K562 (cell line): ENCODE data around the gene EDARADD. TPM values are rescaled to one million over a fixed set of nuclear protein-coding genes. Genes with fewer than 3 reads are reported as not detected.

Experiments used
- ATAC-seq: fragments of 200-7000 bp; cut with Tn5 transposase; 3 replicates; pipeline ENCODE4 v1.9.1; 2020; ENCODE audit warnings: moderate library complexity
- BruUV-seq: library from RNA; stranded (reverse); fragments of 400-500 nt; replicated peaks from 2 replicates; lab custom pipeline; 2021; lab: Mats Ljungman, UMichigan
- CTCF ChIA-PET: fragments of 300-600 bp; formaldehyde crosslinking; extraction: SDS; loops from one replicate; lab custom pipeline; 2021; ENCODE audit warnings: low intra/inter-chr PET ratio; lab: Yijun Ruan, JAX
- POLR2A ChIA-PET: fragments of 300-600, 350-650 bp; sonication (Branson Sonifier 250); formaldehyde crosslinking; extraction: SDS; loops from one replicate; lab custom pipeline; 2021; ENCODE audit warnings: antibody characterized with exemption, inconsistent platforms; lab: Yijun Ruan, JAX
- DNase-seq, 4 experiments: peaks; one replicate each; pipeline versions ENCODE4 v3.0.0 to v3.0.0-alpha.2; 2011 to 2018; ENCODE audit warnings: low spot score in 3 of 4, mixed read lengths in 3 of 4; ENCODE audit errors: extremely low read depth in 1 of 4
- FAIRE-seq: peaks from 2 replicates; lab custom pipeline; 2011; peaks lifted over from hg19 to GRCh38; lab: Jason Lieb, UNC
- H2AFZ ChIP-seq: 2 replicates; pipeline ENCODE4 v1.6.0; 2011; ENCODE audit warnings: low read depth, low read length, control low read depth, inconsistent platforms
- H3K27ac ChIP-seq: fragments of 200-600 bp; 3 replicates; pipeline ENCODE4 v1.8.0; 2011; ENCODE audit warnings: low read depth, mild to moderate bottlenecking, control low read depth, inconsistent platforms, low read length, moderate library complexity, mixed read lengths; ENCODE audit errors: extremely low read depth
- H3K27me3 ChIP-seq, 2 experiments: fragments of 300-600 bp in 1 of 2; 2 replicates in 1 of 2; 3 replicates in 1 of 2; pipeline versions ENCODE4 v1.6.0 to v1.8.0; 2011; ENCODE audit warnings: inconsistent platforms in 2 of 2, low read length in 2 of 2, mild to moderate bottlenecking in 1 of 2, mixed read lengths in 1 of 2, moderate library complexity in 1 of 2; ENCODE audit not compliant: control insufficient read depth in 2 of 2, insufficient read depth in 2 of 2
- H3K36me3 ChIP-seq: fragments of 300-600 bp; 3 replicates; pipeline ENCODE4 v1.8.0; 2011; ENCODE audit warnings: mild to moderate bottlenecking, low read length, inconsistent platforms; ENCODE audit not compliant: control insufficient read depth, insufficient read depth
- H3K4me1 ChIP-seq, 2 experiments: fragments of 200-600 bp in 1 of 2; replicated peaks in 1 of 2; 2 replicates in 1 of 2; 3 replicates in 1 of 2; pipeline versions ENCODE4 v1.5.1 to v1.8.0; 2011; ENCODE audit warnings: inconsistent platforms in 2 of 2, low read length in 2 of 2, mild to moderate bottlenecking in 1 of 2, mixed read lengths in 1 of 2, moderate library complexity in 1 of 2; ENCODE audit not compliant: control insufficient read depth in 2 of 2, insufficient read depth in 2 of 2
- H3K4me2 ChIP-seq: 2 replicates; pipeline ENCODE4 v1.6.1; 2011; ENCODE audit warnings: low read length, control low read depth, inconsistent platforms, mixed read lengths; ENCODE audit not compliant: insufficient read depth
- H3K4me3 ChIP-seq: fragments of 200-600 bp; sonication (generic), shearing (Covaris generic); 2 replicates; pipeline ENCODE4 v1.5.1; 2016; ENCODE audit warnings: control low read depth, inconsistent platforms
- H3K79me2 ChIP-seq: fragments of 200-600 bp; 3 replicates; pipeline ENCODE4 v1.8.0; 2011; ENCODE audit warnings: low read length, inconsistent platforms; ENCODE audit not compliant: control insufficient read depth, insufficient read depth
- H3K9ac ChIP-seq, 2 experiments: 2 replicates each; pipeline versions ENCODE4 v1.6.0 to v1.6.1; 2011; ENCODE audit warnings: low read depth in 2 of 2, low read length in 2 of 2, control low read depth in 1 of 2, inconsistent platforms in 1 of 2, mild to moderate bottlenecking in 1 of 2, mixed read lengths in 1 of 2; ENCODE audit not compliant: insufficient read depth in 1 of 2
- H3K9me1 ChIP-seq: one replicate; pipeline ENCODE4 v1.6.0; 2011; ENCODE audit warnings: inconsistent platforms, mild to moderate bottlenecking, low read length, moderate library complexity; ENCODE audit not compliant: control insufficient read depth, insufficient read depth
- H3K9me3 ChIP-seq: replicated peaks from 2 replicates; pipeline ENCODE4 v1.5.1; 2011; ENCODE audit warnings: low read depth, low read length, inconsistent platforms; ENCODE audit not compliant: control insufficient read depth, insufficient read depth
- H4K20me1 ChIP-seq: replicated peaks from 2 replicates; pipeline ENCODE4 v1.6.1; 2011; ENCODE audit warnings: low read length, inconsistent platforms, mixed read lengths; ENCODE audit not compliant: control insufficient read depth, insufficient read depth
- KDM1A ChIP-seq, 2 experiments: fragments of 450-650 bp; IDR thresholded peaks; 2 replicates each; pipeline ENCODE4 v1.6.1; 2016; ENCODE audit warnings: mild to moderate bottlenecking in 2 of 2
- KDM4B ChIP-seq, 2 experiments: fragments of 450-650 bp in 1 of 2; sonication (generic) in 1 of 2; IDR thresholded peaks; 2 replicates each; pipeline ENCODE4 v1.6.1; 2016 to 2017; ENCODE audit warnings: borderline replicate concordance in 2 of 2, antibody characterized with exemption in 1 of 2, low read depth in 1 of 2, mild to moderate bottlenecking in 1 of 2
- POLR2H ChIP-seq: IDR thresholded peaks from 2 replicates; pipeline ENCODE4 v1.6.1; 2016; ENCODE audit warnings: missing genetic modification characterization, low read depth, mild to moderate bottlenecking, control low read depth, missing compliant biosample characterization, moderate library complexity
- ZNF324 ChIP-seq: fragments of 250-450 bp; sonication (Bioruptor Pico); IDR thresholded peaks from 2 replicates; pipeline ENCODE4 v1.4.0; 2020; ENCODE audit warnings: mild to moderate bottlenecking
- WGBS: fragments of 100-300 bp; shearing (Covaris generic); methylation state at CpG from one replicate; pipeline ENCODE4 v1.1.6; 2016; ENCODE audit warnings: low coverage, mixed read lengths; ENCODE audit not compliant: insufficient coverage; ENCODE audit errors: missing lambda C conversion rate; 5-methylcytosine and 5-hydroxymethylcytosine counted together
- in situ Hi-C: fragments of 300-500 bp; cut with MboI; formaldehyde crosslinking; loops from 4 replicates; pipeline ENCODE4 v1.15.0; 2018; ENCODE audit warnings: inconsistent platforms, mixed read lengths
- intact Hi-C: fragments of 100-400 bp; cut with micrococcal nuclease; formaldehyde crosslinking; loops from 2 replicates; pipeline ENCODE4 v1.14.2; 2022
- polyA plus RNA-seq, 8 experiments: library from polyadenylated mRNA; depleted of rRNA in 4 of 8; stranded (reverse) in 5 of 8; unstranded in 3 of 8; fragments of >200 nt; fragmentation: Nextera tagmentation in 2 of 8; fragmentation: Illumina TruSeq in 1 of 8; extraction: Ambion mirVana in 2 of 8; extraction: Trizol in 1 of 8; gene quantifications; 2 replicates each; pipeline versions ENCODE4 v1.2.1 to v1.2.3, GENCODE V29; 2011 to 2014; ENCODE audit warnings: inconsistent platforms in 1 of 8, missing spikeins in 1 of 8
- total RNA-seq, 7 experiments: library from RNA; depleted of rRNA in 6 of 7; stranded (reverse); fragments of >200 nt in 6 of 7; fragmentation: Illumina TruSeq in 2 of 7; extraction: Trizol in 2 of 7; gene quantifications; 2 replicates each; pipeline versions ENCODE4 v1.2.1 to v1.2.3, GENCODE V29; 2011 to 2021; ENCODE audit warnings: low replicate concordance in 1 of 7
- TF ChIP-seq, protein P1 (sequence below): fragments of 250-450 bp; sonication (Bioruptor Pico); IDR thresholded peaks from 2 replicates; pipeline ENCODE4 v1.5.0; 2022; ENCODE audit warnings: mild to moderate bottlenecking
- TF ChIP-seq, protein P2 (sequence below): IDR thresholded peaks from 2 replicates; pipeline ENCODE4 v1.6.1; 2016; ENCODE audit warnings: missing genetic modification characterization, missing compliant biosample characterization

EDARADD gene
- total and polyA plus RNA-seq, 9 of the 15 experiments (the other 6 are each of a cell fraction or from before 2014, with no cell fraction given): 0.46 to 32.4 (median 20.6) TPM

DNA sequence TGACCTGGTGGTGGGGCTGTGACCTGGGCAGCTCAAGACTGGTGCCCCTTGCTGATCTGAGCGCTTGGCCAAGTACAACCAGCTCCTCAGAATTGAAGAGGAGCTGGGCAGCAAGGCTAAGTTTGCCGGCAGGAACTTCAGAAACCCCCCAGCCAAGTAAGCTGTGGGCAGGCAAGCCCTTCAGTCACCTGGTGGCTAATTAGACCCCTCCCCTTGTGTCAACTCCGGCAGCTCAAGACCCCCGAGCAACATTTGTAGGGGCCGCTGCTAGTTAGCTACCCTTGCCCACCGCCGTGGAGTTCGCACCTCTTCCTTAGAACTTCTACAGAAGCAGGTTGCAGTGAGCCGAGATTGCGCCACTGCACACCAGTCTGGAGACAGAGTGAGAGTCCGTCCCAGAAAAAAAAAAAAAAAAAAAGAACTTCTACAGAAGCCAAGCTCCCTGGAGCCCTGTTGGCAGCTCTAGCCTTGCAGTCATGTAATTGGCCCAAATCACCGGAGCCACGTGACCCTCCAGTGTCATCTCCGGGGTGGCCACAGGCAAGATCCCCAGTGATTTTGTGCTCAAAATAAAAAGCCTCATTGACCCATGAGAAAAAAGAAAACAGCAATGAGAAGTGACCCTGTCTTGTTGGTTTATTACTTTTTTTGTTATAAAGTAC, 90.4 kb downstream of the EDARADD start (continued):
- TF ChIP-seq, protein P1, sequence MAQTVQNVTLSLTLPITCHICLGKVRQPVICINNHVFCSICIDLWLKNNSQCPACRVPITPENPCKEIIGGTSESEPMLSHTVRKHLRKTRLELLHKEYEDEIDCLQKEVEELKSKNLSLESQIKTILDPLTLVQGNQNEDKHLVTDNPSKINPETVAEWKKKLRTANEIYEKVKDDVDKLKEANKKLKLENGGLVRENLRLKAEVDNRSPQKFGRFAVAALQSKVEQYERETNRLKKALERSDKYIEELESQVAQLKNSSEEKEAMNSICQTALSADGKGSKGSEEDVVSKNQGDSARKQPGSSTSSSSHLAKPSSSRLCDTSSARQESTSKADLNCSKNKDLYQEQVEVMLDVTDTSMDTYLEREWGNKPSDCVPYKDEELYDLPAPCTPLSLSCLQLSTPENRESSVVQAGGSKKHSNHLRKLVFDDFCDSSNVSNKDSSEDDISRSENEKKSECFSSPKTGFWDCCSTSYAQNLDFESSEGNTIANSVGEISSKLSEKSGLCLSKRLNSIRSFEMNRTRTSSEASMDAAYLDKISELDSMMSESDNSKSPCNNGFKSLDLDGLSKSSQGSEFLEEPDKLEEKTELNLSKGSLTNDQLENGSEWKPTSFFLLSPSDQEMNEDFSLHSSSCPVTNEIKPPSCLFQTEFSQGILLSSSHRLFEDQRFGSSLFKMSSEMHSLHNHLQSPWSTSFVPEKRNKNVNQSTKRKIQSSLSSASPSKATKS: no peak

DNA sequence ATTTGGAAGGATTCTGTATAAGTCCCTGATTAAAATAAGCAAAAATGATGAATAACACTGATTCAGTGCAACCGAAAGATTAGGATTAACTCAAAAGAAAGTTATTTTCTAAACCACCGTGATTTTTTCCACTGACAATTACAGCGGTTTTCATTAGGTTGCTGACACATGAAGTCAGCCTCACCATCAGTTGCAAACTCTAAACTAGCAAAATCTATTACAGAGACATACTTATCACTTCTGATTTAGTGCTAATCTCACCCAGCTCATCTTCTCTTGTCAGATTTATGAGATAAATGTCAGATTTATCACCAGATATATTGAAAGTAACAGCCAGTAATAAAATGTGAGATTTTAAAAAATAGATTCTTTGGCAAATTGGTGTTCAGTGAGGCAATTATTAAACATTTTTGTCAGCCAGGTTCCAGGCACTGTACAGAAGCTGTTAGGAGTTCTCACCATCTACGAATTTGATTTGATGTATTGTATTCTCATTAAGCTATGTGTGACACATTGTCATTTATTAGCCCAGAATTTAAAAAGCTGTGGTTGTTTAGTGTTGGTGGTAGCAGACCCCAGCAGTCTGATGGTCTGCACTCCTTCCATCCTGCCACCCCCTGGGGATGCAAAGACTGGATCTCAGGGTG, 92.4 kb downstream of the EDARADD start:
- no peaks in the 10 kb centered on the region for H4K20me1 ChIP-seq
- ChIA-PET CTCF (interaction anchor here (0.6 kb wide), 1 partner anchor 377 kb away, joined by 4 read pairs; no protein-coding TSS in a partner anchor), POLR2A (interaction anchor here (0.5 to 1.6 kb wide), 2 partner anchors 17 to 205 kb away, joined by 3 to 5 read pairs; partner anchors contain the start of gene ERO1B)
- intact Hi-C loops: loop anchor here (5.0 kb wide), 1 partner anchor 134 kb away; no protein-coding TSS in a partner anchor
- H3K9me1 ChIP-seq: no peaks in the 10 kb centered on the region
- in situ Hi-C loops: loop anchor here (25.0 kb wide), 1 partner anchor 901 kb away; no protein-coding TSS in a partner anchor
- H3K36me3 ChIP-seq: peaks cover 22% of the 10 kb centered on the region; the same call in 1 of the 3 replicates
- H3K79me2 ChIP-seq: no peaks in the 10 kb centered on the region
- peaks cover 5 to 7% of the 10 kb centered on the region in 2 experiments; a peak in 4 of 5 replicates for H3K27me3 ChIP-seq
- BruUV-seq: no TSS peak
- no peak for ATAC-seq
- H2AFZ ChIP-seq: no peak overlapping the region
- H3K4me1 ChIP-seq: peaks cover 0 to 6% of the 10 kb centered on the region in 2 experiments; a peak in 3 of 5 replicates
- H3K9me3 ChIP-seq: no peaks in the 10 kb centered on the region
- FAIRE-seq: peak; percentile 11
- no peak overlapping the region for H3K9ac ChIP-seq
- H3K4me2 ChIP-seq: no peak overlapping the region
- H3K4me3 ChIP-seq: no peak overlapping the region
- DNase-seq: no peak
- 0 out of 2 replicates have a peak, but pooled peaks have one; percentile 6 for TF ChIP-seq POLR2H (tag)
- TF ChIP-seq, protein P2, sequence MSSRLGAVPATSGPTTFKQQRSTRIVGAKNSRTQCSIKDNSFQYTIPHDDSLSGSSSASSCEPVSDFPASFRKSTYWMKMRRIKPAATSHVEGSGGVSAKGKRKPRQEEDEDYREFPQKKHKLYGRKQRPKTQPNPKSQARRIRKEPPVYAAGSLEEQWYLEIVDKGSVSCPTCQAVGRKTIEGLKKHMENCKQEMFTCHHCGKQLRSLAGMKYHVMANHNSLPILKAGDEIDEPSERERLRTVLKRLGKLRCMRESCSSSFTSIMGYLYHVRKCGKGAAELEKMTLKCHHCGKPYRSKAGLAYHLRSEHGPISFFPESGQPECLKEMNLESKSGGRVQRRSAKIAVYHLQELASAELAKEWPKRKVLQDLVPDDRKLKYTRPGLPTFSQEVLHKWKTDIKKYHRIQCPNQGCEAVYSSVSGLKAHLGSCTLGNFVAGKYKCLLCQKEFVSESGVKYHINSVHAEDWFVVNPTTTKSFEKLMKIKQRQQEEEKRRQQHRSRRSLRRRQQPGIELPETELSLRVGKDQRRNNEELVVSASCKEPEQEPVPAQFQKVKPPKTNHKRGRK: no peak
- TF ChIP-seq KDM4B (IDR thresholded peaks at IDR 0.05; ENCODE audit: borderline replicate concordance in 2 of 2, low read depth in 1 of 2): no peak
- TF ChIP-seq ZNF324: no peak
- peak; percentile 39 to 40; a peak in 1 of 4 replicates for TF ChIP-seq KDM1A (IDR thresholded peaks at IDR 0.05)
- TF ChIP-seq, all 486 proteins: peak for 2
- WGBS: 23% methylated on average over 4 of the region's 4 CpGs
- H3K27ac ChIP-seq: no peak overlapping the region
